ENCODE data around the gene NRCAM. TPM values are rescaled to one million over a fixed set of nuclear protein-coding genes. Genes with fewer than 3 reads are reported as not detected.

The NRCAM gene
- total RNA-seq, 2 donors from 2014 or later: 17.9 to 28.2 TPM

- H3K4me1 Mint-ChIP-seq: peaks cover 24% of the 10 kb centered on the region
- no peak overlapping the region for H3K4me3 Mint-ChIP-seq
- H3K36me3 Mint-ChIP-seq (ENCODE audit: low read depth): no peaks in the 10 kb centered on the region
- H3K27ac Mint-ChIP-seq: peak overlapping the region; percentile 60
- 81 to 82% methylated on average over 6 to 13 of the region's 13 CpGs for WGBS, 2 experiments (ENCODE audit: insufficient coverage in 1 of 2, insufficient read length in 1 of 2)
- TF ChIP-seq CTCF (conservative IDR thresholded peaks at IDR 0.05): no peak
- no peak overlapping the region for H3K9ac ChIP-seq (ENCODE audit: extremely low read depth, low read length, poor library complexity, severe bottlenecking)
- H3K27ac ChIP-seq (ENCODE audit: low read depth, low read length): no peak overlapping the region
- no peaks in the 10 kb centered on the region for H3K27me3 Mint-ChIP-seq (ENCODE audit: insufficient read depth)
- peak; percentile 62 for DNase-seq
- peaks cover 8% of the 10 kb centered on the region for H3K9me3 Mint-ChIP-seq
- H3K9me3 ChIP-seq (ENCODE audit: control insufficient read depth, low read length): peaks cover 6% of the 10 kb centered on the region
- no peak overlapping the region for H3K4me3 ChIP-seq (ENCODE audit: low read length)
- H3K4me1 ChIP-seq (ENCODE audit: control insufficient read depth, insufficient read depth, low read length): peaks cover 9% of the 10 kb centered on the region
- H3K36me3 ChIP-seq (ENCODE audit: control insufficient read depth, insufficient read depth, low read length): no peaks in the 10 kb centered on the region
- no peaks in the 10 kb centered on the region for H3K27me3 ChIP-seq (ENCODE audit: control insufficient read depth, insufficient read depth, low read length, poor library complexity, severe bottlenecking)
These were observed 323.5 kb downstream of the NRCAM start for GRCh38 chr7:108132551-108133265.

GRCh38 chr7:108130261-108130660 lies 326.0 kb downstream of the NRCAM start, which contains the start of gene LAMB4:
Gene LAMB4 (minus strand): TSS chr7:108130361. CDS start chr7:108123164, 7,197 bp downstream.
- no peak for DNase-seq
- H3K9me3 ChIP-seq (ENCODE audit: control insufficient read depth, low read length): no peaks in the 10 kb centered on the region
- H3K27me3 Mint-ChIP-seq (ENCODE audit: insufficient read depth): no peaks in the 10 kb centered on the region
- WGBS, 2 experiments (ENCODE audit: insufficient coverage in 1 of 2, insufficient read length in 1 of 2): 94 to 100% methylated on average over 1 to 3 of the region's 3 CpGs
- no peak within 1 kb of the TSS for H3K27ac ChIP-seq (ENCODE audit: low read depth, low read length)
- TF ChIP-seq CTCF (conservative IDR thresholded peaks at IDR 0.05): no peak
- no peak within 1 kb of the TSS for H3K27ac Mint-ChIP-seq
- no peaks in the 10 kb centered on the region for H3K27me3 ChIP-seq (ENCODE audit: control insufficient read depth, insufficient read depth, low read length, poor library complexity, severe bottlenecking)
- H3K36me3 Mint-ChIP-seq (ENCODE audit: low read depth): no peaks in the 10 kb centered on the region
- H3K4me1 Mint-ChIP-seq: peaks cover 17% of the 10 kb centered on the region
- no peak within 1 kb of the TSS for H3K4me3 ChIP-seq (ENCODE audit: low read length)
- H3K4me1 ChIP-seq (ENCODE audit: control insufficient read depth, insufficient read depth, low read length): peaks cover 9% of the 10 kb centered on the region
- no peak within 1 kb of the TSS for H3K9ac ChIP-seq (ENCODE audit: extremely low read depth, low read length, poor library complexity, severe bottlenecking)
- no peaks in the 10 kb centered on the region for H3K36me3 ChIP-seq (ENCODE audit: control insufficient read depth, insufficient read depth, low read length)
- H3K4me3 Mint-ChIP-seq: no peak within 1 kb of the TSS
- no peaks in the 10 kb centered on the region for H3K9me3 Mint-ChIP-seq

- H3K4me1 ChIP-seq (ENCODE audit: control insufficient read depth, insufficient read depth, low read length): peaks cover 9% of the 10 kb centered on the region
- no peaks in the 10 kb centered on the region for H3K9me3 ChIP-seq (ENCODE audit: control insufficient read depth, low read length)
- H3K27ac Mint-ChIP-seq: no peak overlapping the region
- H3K9ac ChIP-seq (ENCODE audit: extremely low read depth, low read length, poor library complexity, severe bottlenecking): no peak overlapping the region
- H3K4me1 Mint-ChIP-seq: peaks cover 12% of the 10 kb centered on the region
- WGBS, 2 experiments (ENCODE audit: insufficient coverage in 1 of 2, insufficient read length in 1 of 2): 98% methylated on average over 6 of the region's 7 CpGs; no CpG with 5 or more reads in 1 of the 2 experiments
- no peak for TF ChIP-seq CTCF (conservative IDR thresholded peaks at IDR 0.05)
- no peak overlapping the region for H3K4me3 ChIP-seq (ENCODE audit: low read length)
- no peak overlapping the region for H3K27ac ChIP-seq (ENCODE audit: low read depth, low read length)
- H3K36me3 Mint-ChIP-seq (ENCODE audit: low read depth): no peaks in the 10 kb centered on the region
- H3K27me3 ChIP-seq (ENCODE audit: control insufficient read depth, insufficient read depth, low read length, poor library complexity, severe bottlenecking): no peaks in the 10 kb centered on the region
- no peaks in the 10 kb centered on the region for H3K27me3 Mint-ChIP-seq (ENCODE audit: insufficient read depth)
- DNase-seq: no peak
- no peaks in the 10 kb centered on the region for H3K36me3 ChIP-seq (ENCODE audit: control insufficient read depth, insufficient read depth, low read length)
- H3K4me3 Mint-ChIP-seq: no peak overlapping the region
- H3K9me3 Mint-ChIP-seq: no peaks in the 10 kb centered on the region
These were observed 326.9 kb downstream of the NRCAM start for GRCh38 chr7:108129018-108129965.
